H1 (cell line): ENCODE data around the gene KPNA6. TPM values are rescaled to one million over a fixed set of nuclear protein-coding genes. Genes with fewer than 3 reads are reported as not detected.

Experiments used
- CTCF ChIA-PET: fragments of 300-600 bp; sonication (Branson Sonifier 250); formaldehyde crosslinking; loops from one replicate; lab custom pipeline; 2021; ENCODE audit not compliant: partially characterized antibody; lab: Charles Lee
- POLR2A ChIA-PET: fragments of 300-600 bp; sonication (Branson Sonifier 250); formaldehyde crosslinking; loops from one replicate; lab custom pipeline; 2021; ENCODE audit warnings: inconsistent platforms; ENCODE audit not compliant: partially characterized antibody; lab: Charles Lee
- DNase-seq, 2 experiments: peaks; one replicate each; pipeline versions ENCODE4 v3.0.0 to v3.0.0-alpha.2; 2010 to 2022; ENCODE audit warnings: low spot score in 2 of 2, low read depth in 1 of 2, mixed read lengths in 1 of 2
- FAIRE-seq: peaks from 2 replicates; lab custom pipeline; 2011; peaks lifted over from hg19 to GRCh38; lab: Jason Lieb, UNC
- H2AFZ ChIP-seq: 2 replicates; pipeline ENCODE4 v1.8.1; 2012; ENCODE audit warnings: low read length, inconsistent platforms
- H2AK5ac ChIP-seq: 2 replicates; pipeline ENCODE4 v1.6.1; 2013; ENCODE audit warnings: low read depth, low read length
- H2BK120ac ChIP-seq: replicated peaks from 2 replicates; pipeline ENCODE3; 2013; ENCODE audit warnings: low read depth, low read length, inconsistent platforms
- H2BK12ac ChIP-seq: 2 replicates; pipeline ENCODE4 v1.6.1; 2013; ENCODE audit warnings: low read depth, low read length
- H2BK15ac ChIP-seq: 2 replicates; pipeline ENCODE4 v1.6.1; 2013; ENCODE audit warnings: low read length
- H2BK20ac ChIP-seq: 2 replicates; pipeline ENCODE4 v1.6.1; 2013; ENCODE audit warnings: low read length
- H2BK5ac ChIP-seq: 2 replicates; pipeline ENCODE4 v1.6.1; 2013; ENCODE audit warnings: low read depth, low read length
- H3K14ac ChIP-seq: 2 replicates; pipeline ENCODE4 v1.6.1; 2013; ENCODE audit warnings: inconsistent platforms; ENCODE audit not compliant: insufficient read length
- H3K18ac ChIP-seq: 2 replicates; pipeline ENCODE4 v1.6.1; 2013; ENCODE audit warnings: low read length; ENCODE audit errors: extremely low read depth
- H3K23ac ChIP-seq: 2 replicates; pipeline ENCODE4 v1.6.1; 2013; ENCODE audit warnings: inconsistent platforms; ENCODE audit not compliant: insufficient read length
- H3K23me2 ChIP-seq: 2 replicates; pipeline ENCODE4 v1.6.1; 2013; ENCODE audit warnings: low read depth, low read length
- H3K27ac ChIP-seq: 2 replicates; pipeline ENCODE4 v1.6.1; 2011; ENCODE audit warnings: low read depth, low read length, inconsistent platforms
- H3K27me3 ChIP-seq, 4 experiments: replicated peaks in 1 of 4; 1 replicate in 1 of 4; 2 replicates in 3 of 4; pipeline versions ENCODE4 v1.6.1 to v1.8.1; 2011 to 2013; ENCODE audit warnings: low read length in 3 of 4, mild to moderate bottlenecking in 3 of 4, inconsistent platforms in 2 of 4, mixed read lengths in 2 of 4, moderate library complexity in 1 of 4; ENCODE audit not compliant: control insufficient read depth in 3 of 4, insufficient read depth in 3 of 4; ENCODE audit errors: extremely low read depth in 1 of 4
- H3K36me3 ChIP-seq, 4 experiments: 2 replicates each; pipeline versions ENCODE4 v1.6.1 to v1.8.1; 2011 to 2013; ENCODE audit warnings: mild to moderate bottlenecking in 4 of 4, low read length in 3 of 4, moderate library complexity in 2 of 4, control low read depth in 1 of 4, inconsistent platforms in 1 of 4; ENCODE audit not compliant: insufficient read depth in 4 of 4, control insufficient read depth in 2 of 4
- H3K4ac ChIP-seq: replicated peaks from 2 replicates; pipeline ENCODE3; 2013; ENCODE audit warnings: low read length, low read depth, mixed read lengths, inconsistent platforms; ENCODE audit not compliant: insufficient read length
- H3K4me1 ChIP-seq, 4 experiments: replicated peaks in 1 of 4; 1 replicate in 1 of 4; 2 replicates in 3 of 4; pipeline versions ENCODE4 v1.6.1 to v1.8.1; 2011 to 2013; ENCODE audit warnings: low read length in 3 of 4, inconsistent platforms in 2 of 4, mixed read lengths in 1 of 4; ENCODE audit not compliant: insufficient read depth in 4 of 4, control insufficient read depth in 3 of 4
- H3K4me2 ChIP-seq, 2 experiments: 2 replicates each; pipeline versions ENCODE4 v1.6.1 to v1.8.1; 2011 to 2013; ENCODE audit warnings: low read depth in 2 of 2, low read length in 2 of 2, control low read depth in 1 of 2, inconsistent platforms in 1 of 2, mild to moderate bottlenecking in 1 of 2; ENCODE audit not compliant: insufficient read depth in 1 of 2
- H3K4me3 ChIP-seq, 4 experiments: fragments of 200-600, 300-600 bp in 1 of 4; sonication (generic), shearing (Covaris generic), sonication (Bioruptor Twin) in 1 of 4; 2 replicates each; pipeline versions ENCODE4 v1.5.1 to v1.8.1; 2011 to 2016; ENCODE audit warnings: low read length in 4 of 4, low read depth in 3 of 4, control low read depth in 2 of 4, inconsistent platforms in 2 of 4, mild to moderate bottlenecking in 2 of 4, mixed read lengths in 1 of 4, moderate library complexity in 1 of 4; ENCODE audit not compliant: insufficient read depth in 2 of 4; ENCODE audit errors: extremely low read depth in 1 of 4
- H3K56ac ChIP-seq: replicated peaks from 2 replicates; pipeline ENCODE3; 2013; ENCODE audit warnings: low read depth, mild to moderate bottlenecking, mixed read lengths, low read length, inconsistent platforms; ENCODE audit not compliant: insufficient read length
- H3K79me1 ChIP-seq: 2 replicates; pipeline ENCODE4 v1.6.1; 2013; ENCODE audit warnings: low read depth, low read length, control low read depth
- H3K79me2 ChIP-seq, 2 experiments: 2 replicates each; pipeline versions ENCODE4 v1.6.1 to v1.8.1; 2012 to 2013; ENCODE audit warnings: low read length in 2 of 2, mild to moderate bottlenecking in 2 of 2, inconsistent platforms in 1 of 2; ENCODE audit not compliant: insufficient read depth in 2 of 2, control insufficient read depth in 1 of 2
- H3K9ac ChIP-seq, 4 experiments: replicated peaks in 1 of 4; 1 replicate in 1 of 4; 2 replicates in 3 of 4; pipeline versions ENCODE4 v1.6.1 to v1.8.1; 2011 to 2013; ENCODE audit warnings: low read depth in 3 of 4, low read length in 3 of 4, control low read depth in 2 of 4, mild to moderate bottlenecking in 2 of 4, moderate library complexity in 2 of 4, inconsistent platforms in 1 of 4; ENCODE audit errors: extremely low read depth in 1 of 4
- H3K9me3 ChIP-seq, 2 experiments: 2 replicates each; pipeline versions ENCODE4 v1.6.1 to v1.8.1; 2012 to 2013; ENCODE audit warnings: mild to moderate bottlenecking in 2 of 2, moderate library complexity in 2 of 2, control low read depth in 1 of 2, inconsistent platforms in 1 of 2, low read depth in 1 of 2, low read length in 1 of 2, mixed read lengths in 1 of 2; ENCODE audit not compliant: insufficient read depth in 2 of 2
- H4K20me1 ChIP-seq, 2 experiments: replicated peaks in 1 of 2; 2 replicates each; pipeline versions ENCODE3 to v1.8.1; 2011 to 2013; ENCODE audit warnings: inconsistent platforms in 2 of 2, low read length in 2 of 2, mild to moderate bottlenecking in 1 of 2; ENCODE audit not compliant: insufficient read depth in 2 of 2, control insufficient read depth in 1 of 2
- H4K5ac ChIP-seq: 2 replicates; pipeline ENCODE4 v1.6.1; 2013; ENCODE audit warnings: low read length, low read depth, mixed read lengths, inconsistent platforms; ENCODE audit not compliant: insufficient read length
- H4K8ac ChIP-seq: 2 replicates; pipeline ENCODE4 v1.8.0; 2013; ENCODE audit warnings: mild to moderate bottlenecking, moderate library complexity, low read length, inconsistent platforms; ENCODE audit not compliant: insufficient read depth; ENCODE audit errors: extremely low read depth
- H4K91ac ChIP-seq: replicated peaks from 2 replicates; pipeline ENCODE3; 2013; ENCODE audit warnings: low read length, mixed read lengths, inconsistent platforms; ENCODE audit not compliant: insufficient read length
- CTBP2 ChIP-seq: IDR thresholded peaks from 2 replicates; pipeline ENCODE4 v1.7.0; 2011; ENCODE audit warnings: borderline replicate concordance, mild to moderate bottlenecking, moderate library complexity, mixed read lengths, low read length; ENCODE audit not compliant: insufficient read depth, insufficient read length
- POLR2AphosphoS5 ChIP-seq: IDR thresholded peaks from 2 replicates; pipeline ENCODE4 v1.6.1; 2011; ENCODE audit warnings: low read depth, low read length
- RAD21 ChIP-seq, 2 experiments: IDR thresholded peaks in 1 of 2; conservative IDR thresholded peaks in 1 of 2; 2 replicates each; pipeline ENCODE4 v1.6.1; 2011; ENCODE audit warnings: low read depth in 2 of 2, low read length in 2 of 2, improper control_type of control experiment in 1 of 2, inconsistent platforms in 1 of 2, mild to moderate bottlenecking in 1 of 2, moderate library complexity in 1 of 2
- SIX5 ChIP-seq: IDR thresholded peaks from 2 replicates; pipeline ENCODE4 v1.6.1; 2011; ENCODE audit warnings: mild to moderate bottlenecking, low read depth, low read length
- SUZ12 ChIP-seq: fragments of 200-600 bp; sonication (generic); IDR thresholded peaks from 2 replicates; pipeline ENCODE4 v1.6.1; 2012; ENCODE audit warnings: mild to moderate bottlenecking, inconsistent platforms, low read length, moderate library complexity, mixed read lengths
- TCF12 ChIP-seq: IDR thresholded peaks from 2 replicates; pipeline ENCODE4 v1.6.1; 2011; ENCODE audit warnings: low read depth, mild to moderate bottlenecking, low read length
- WGBS, 2 experiments: shearing (Covaris generic) in 1 of 2; methylation state at CpG; one replicate each; pipeline versions ENCODE4 v1.1.6 to v1.1.7; 2013 to 2015; ENCODE audit warnings: low lambda C conversion rate in 2 of 2, mixed read lengths in 2 of 2, inconsistent platforms in 1 of 2, low coverage in 1 of 2, missing lambda C conversion rate in 1 of 2; ENCODE audit not compliant: insufficient replicate concordance in 2 of 2, insufficient coverage in 1 of 2, insufficient read length in 1 of 2; ENCODE audit errors: extremely low coverage in 1 of 2, missing lambda C conversion rate in 1 of 2; 5-methylcytosine and 5-hydroxymethylcytosine counted together
- polyA plus RNA-seq, 7 experiments: library from polyadenylated mRNA; depleted of rRNA in 3 of 7; stranded (reverse) in 5 of 7; unstranded in 2 of 7; fragments of >200 nt in 5 of 7; fragments of 200-250 nt in 2 of 7; gene quantifications; 1 replicate in 5 of 7; 2 replicates in 1 of 7; 4 replicates in 1 of 7; pipeline versions ENCODE4 v1.2.1 to v1.2.3, GENCODE V29; 2011 to 2013; ENCODE audit warnings: missing spikeins in 2 of 7, mixed read lengths in 2 of 7
- total RNA-seq: library from RNA; stranded (reverse); fragmentation: NEBNext Ultra II Directional; extraction: Animal tissue kit (Norgen Biotek cat#: 25700); gene quantifications from 2 replicates; pipeline ENCODE4 v1.2.1, GENCODE V29; 2021
- TF ChIP-seq, protein P1 (sequence below): IDR thresholded peaks from 2 replicates; pipeline ENCODE4 v1.6.1; 2011; ENCODE audit warnings: low read length, improper control_type of control experiment
- TF ChIP-seq, protein P2 (sequence below): IDR thresholded peaks from 2 replicates; pipeline ENCODE4 v1.6.1; 2012; ENCODE audit warnings: low read length, inconsistent platforms

The KPNA6 gene
- total and polyA plus RNA-seq, 2 of the 8 experiments (the other 6 are each of a cell fraction or from before 2014, with no cell fraction given): 24.2 to 120 TPM

DNA sequence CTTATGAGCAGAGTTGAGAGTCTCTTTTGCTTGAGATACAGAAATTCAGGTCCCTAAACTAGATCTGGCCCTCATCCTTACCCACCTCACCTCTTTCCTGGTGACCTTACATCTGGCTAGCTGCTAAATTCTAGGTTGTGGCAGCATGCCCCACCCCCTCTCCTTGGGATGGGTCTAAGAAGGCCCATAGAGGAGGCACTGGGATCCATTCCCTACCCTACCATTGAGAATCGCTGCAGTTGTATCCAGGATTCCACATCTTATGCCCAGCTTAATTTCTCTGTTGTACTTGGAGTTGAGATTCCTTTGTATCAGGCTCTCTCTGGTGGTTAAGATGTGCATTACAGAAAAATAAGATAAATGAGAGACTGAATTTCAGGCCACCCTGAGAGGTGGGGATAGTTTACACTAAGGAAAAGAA is 44.6 kb upstream of the KPNA6 start:
- H3K56ac ChIP-seq: no peak overlapping the region
- no peak overlapping the region for H3K18ac ChIP-seq
- H3K79me1 ChIP-seq: no peaks in the 10 kb centered on the region
- no peak overlapping the region for H2AK5ac ChIP-seq
- DNase-seq: no peak
- H3K27ac ChIP-seq: no peak overlapping the region
- H2BK12ac ChIP-seq: no peak overlapping the region
- no peak overlapping the region for H3K14ac ChIP-seq
- peak; percentile 45 for FAIRE-seq
- H3K23ac ChIP-seq: no peak overlapping the region
- H3K9ac ChIP-seq: no peak overlapping the region
- H4K91ac ChIP-seq: no peak overlapping the region
- 90% methylated on average over 1 of the region's 1 CpG; no CpG with 5 or more reads in 1 of the 2 experiments for WGBS, 2 experiments
- H3K9me3 ChIP-seq: no peaks in the 10 kb centered on the region
- H2BK20ac ChIP-seq: no peak overlapping the region
- no peaks in the 10 kb centered on the region for H3K27me3 ChIP-seq
- no peak overlapping the region for H2AFZ ChIP-seq
- H3K23me2 ChIP-seq: no peaks in the 10 kb centered on the region
- no peaks in the 10 kb centered on the region for H3K79me2 ChIP-seq
- H3K4me2 ChIP-seq: no peak overlapping the region
- no peak overlapping the region for H4K8ac ChIP-seq
- no peak overlapping the region for H2BK120ac ChIP-seq
- H4K5ac ChIP-seq: no peak overlapping the region
- no peak overlapping the region for H3K4ac ChIP-seq
- H3K4me1 ChIP-seq: peaks cover 3 to 21% (median 11%) of the 10 kb centered on the region in 4 experiments
- H2BK5ac ChIP-seq: no peak overlapping the region
- H4K20me1 ChIP-seq: peaks cover 6 to 8% of the 10 kb centered on the region in 2 experiments
- ChIA-PET CTCF (interaction anchor here (0.6 to 3.0 kb wide), 16 partner anchors 8 to 790 kb away, joined by 3 to 22 read pairs (median 4); partner anchors contain the start of gene TMEM39B), POLR2A (interaction anchor here (0.6 to 4.9 kb wide), 8 partner anchors 9 to 965 kb away, joined by 3 to 64 read pairs (median 3); partner anchors contain the start of genes KHDRBS1, KPNA6 and TMEM39B)
- no peak overlapping the region for H2BK15ac ChIP-seq
- H3K36me3 ChIP-seq: peaks cover 10 to 33% (median 15%) of the 10 kb centered on the region in 4 experiments; a peak in 7 of 8 replicates
- no peak overlapping the region for H3K4me3 ChIP-seq
- peak; percentile 51 to 66 for TF ChIP-seq RAD21 (IDR thresholded peaks at IDR 0.05 in 1 of 2, conservative IDR thresholded peaks at IDR 0.05 in 1 of 2; ENCODE audit: low read depth in 2 of 2, low read length in 2 of 2)
- TF ChIP-seq SIX5: no peak
- TF ChIP-seq CTBP2: no peak
- no peak for TF ChIP-seq SUZ12
- TF ChIP-seq, protein P1, sequence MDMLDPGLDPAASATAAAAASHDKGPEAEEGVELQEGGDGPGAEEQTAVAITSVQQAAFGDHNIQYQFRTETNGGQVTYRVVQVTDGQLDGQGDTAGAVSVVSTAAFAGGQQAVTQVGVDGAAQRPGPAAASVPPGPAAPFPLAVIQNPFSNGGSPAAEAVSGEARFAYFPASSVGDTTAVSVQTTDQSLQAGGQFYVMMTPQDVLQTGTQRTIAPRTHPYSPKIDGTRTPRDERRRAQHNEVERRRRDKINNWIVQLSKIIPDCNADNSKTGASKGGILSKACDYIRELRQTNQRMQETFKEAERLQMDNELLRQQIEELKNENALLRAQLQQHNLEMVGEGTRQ: no peak
- TF ChIP-seq, protein P2, sequence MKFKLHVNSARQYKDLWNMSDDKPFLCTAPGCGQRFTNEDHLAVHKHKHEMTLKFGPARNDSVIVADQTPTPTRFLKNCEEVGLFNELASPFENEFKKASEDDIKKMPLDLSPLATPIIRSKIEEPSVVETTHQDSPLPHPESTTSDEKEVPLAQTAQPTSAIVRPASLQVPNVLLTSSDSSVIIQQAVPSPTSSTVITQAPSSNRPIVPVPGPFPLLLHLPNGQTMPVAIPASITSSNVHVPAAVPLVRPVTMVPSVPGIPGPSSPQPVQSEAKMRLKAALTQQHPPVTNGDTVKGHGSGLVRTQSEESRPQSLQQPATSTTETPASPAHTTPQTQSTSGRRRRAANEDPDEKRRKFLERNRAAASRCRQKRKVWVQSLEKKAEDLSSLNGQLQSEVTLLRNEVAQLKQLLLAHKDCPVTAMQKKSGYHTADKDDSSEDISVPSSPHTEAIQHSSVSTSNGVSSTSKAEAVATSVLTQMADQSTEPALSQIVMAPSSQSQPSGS: no peak
- TF ChIP-seq TCF12: no peak
- TF ChIP-seq POLR2AphosphoS5: 0 out of 2 replicates have a peak, but pooled peaks have one; percentile 17
